Measurements from ENCODE around the gene AP5Z1. TPM values are rescaled to one million over a fixed set of nuclear protein-coding genes. Genes with fewer than 3 reads are reported as not detected.

The AP5Z1 gene
- total RNA-seq, 2 donors from 2014 or later: 31.0 to 34.7 TPM

- no peaks in the 10 kb centered on the region for H3K4me1 Mint-ChIP-seq
- Histone ChIP-seq H3K27me3 (ENCODE audit: control insufficient read depth, insufficient read depth, low read length, poor library complexity, severe bottlenecking) (no peaks in the 10 kb centered on the region), H3K27ac (ENCODE audit: low read depth, low read length) (no peak overlapping the region), H3K4me1 (ENCODE audit: control insufficient read depth, insufficient read depth, low read length) (no peaks in the 10 kb centered on the region), H3K9me3 (ENCODE audit: control insufficient read depth, low read length) (no peaks in the 10 kb centered on the region), H3K4me3 (ENCODE audit: low read length) (no peak overlapping the region), H3K36me3 (ENCODE audit: control insufficient read depth, insufficient read depth, low read length) (peaks cover 58% of the 10 kb centered on the region), H3K9ac (ENCODE audit: extremely low read depth, low read length, poor library complexity, severe bottlenecking) (no peak overlapping the region)
- no peak for DNase-seq
- H3K4me3 Mint-ChIP-seq: no peak overlapping the region
- H3K27me3 Mint-ChIP-seq (ENCODE audit: insufficient read depth): no peaks in the 10 kb centered on the region
- 91 to 96% methylated on average over 12 to 20 of the region's 20 CpGs for whole genome bisulfite sequencing, 2 experiments (ENCODE audit: insufficient coverage in 1 of 2, insufficient read length in 1 of 2)
- peaks cover 43% of the 10 kb centered on the region for H3K36me3 Mint-ChIP-seq (ENCODE audit: low read depth)
- no peak overlapping the region for H3K27ac Mint-ChIP-seq
- no peak for TF ChIP-seq CTCF (conservative IDR thresholded peaks at IDR 0.05)
- H3K9me3 Mint-ChIP-seq: no peaks in the 10 kb centered on the region
These were observed 23.9 kb upstream of the AP5Z1 start for GRCh38 chr7:4751398-4751947.

GRCh38 chr7:4753598-4754432 is 21.6 kb upstream of the AP5Z1 start:
- Mint-ChIP-seq H3K4me3 (no peak overlapping the region), H3K27ac (no peak overlapping the region), H3K9me3 (no peaks in the 10 kb centered on the region), H3K27me3 (ENCODE audit: insufficient read depth) (no peaks in the 10 kb centered on the region), H3K4me1 (no peaks in the 10 kb centered on the region), H3K36me3 (ENCODE audit: low read depth) (peaks cover 33% of the 10 kb centered on the region)
- peak; percentile 96 for TF ChIP-seq CTCF (conservative IDR thresholded peaks at IDR 0.05)
- H3K9me3 ChIP-seq (ENCODE audit: control insufficient read depth, low read length): no peaks in the 10 kb centered on the region
- 62 to 92% methylated on average over 15 to 31 of the region's 31 CpGs for WGBS, 2 experiments (ENCODE audit: insufficient coverage in 1 of 2, insufficient read length in 1 of 2)
- H3K4me1 ChIP-seq (ENCODE audit: control insufficient read depth, insufficient read depth, low read length): no peaks in the 10 kb centered on the region
- peak; percentile 96 for DNase-seq
- no peak overlapping the region for H3K4me3 ChIP-seq (ENCODE audit: low read length)
- H3K27me3 ChIP-seq (ENCODE audit: control insufficient read depth, insufficient read depth, low read length, poor library complexity, severe bottlenecking): no peaks in the 10 kb centered on the region
- no peak overlapping the region for H3K9ac ChIP-seq (ENCODE audit: extremely low read depth, low read length, poor library complexity, severe bottlenecking)
- H3K36me3 ChIP-seq (ENCODE audit: control insufficient read depth, insufficient read depth, low read length): peaks cover 55% of the 10 kb centered on the region
- no peak overlapping the region for H3K27ac ChIP-seq (ENCODE audit: low read depth, low read length)

- Mint-ChIP-seq H3K4me1 (no peaks in the 10 kb centered on the region), H3K4me3 (no peak overlapping the region), H3K9me3 (no peaks in the 10 kb centered on the region), H3K36me3 (ENCODE audit: low read depth) (peaks cover 29% of the 10 kb centered on the region), H3K27me3 (ENCODE audit: insufficient read depth) (no peaks in the 10 kb centered on the region), H3K27ac (no peak overlapping the region)
- Histone ChIP-seq H3K4me3 (ENCODE audit: low read length) (no peak overlapping the region), H3K27me3 (ENCODE audit: control insufficient read depth, insufficient read depth, low read length, poor library complexity, severe bottlenecking) (no peaks in the 10 kb centered on the region), H3K36me3 (ENCODE audit: control insufficient read depth, insufficient read depth, low read length) (peaks cover 53% of the 10 kb centered on the region), H3K4me1 (ENCODE audit: control insufficient read depth, insufficient read depth, low read length) (no peaks in the 10 kb centered on the region), H3K27ac (ENCODE audit: low read depth, low read length) (no peak overlapping the region), H3K9me3 (ENCODE audit: control insufficient read depth, low read length) (no peaks in the 10 kb centered on the region), H3K9ac (ENCODE audit: extremely low read depth, low read length, poor library complexity, severe bottlenecking) (no peak overlapping the region)
- no peak for TF ChIP-seq CTCF (conservative IDR thresholded peaks at IDR 0.05)
- no peak for DNase-seq
- WGBS, 2 experiments (ENCODE audit: insufficient coverage in 1 of 2, insufficient read length in 1 of 2): 96 to 98% methylated on average over 30 to 36 of the region's 36 CpGs
These were observed 20.9 kb upstream of the AP5Z1 start for GRCh38 chr7:4754433-4755010.
